ENCODE measurements around the gene RHOJ.

- no peak for TF ChIP-seq EZH2 (IDR thresholded peaks at IDR 0.05; ENCODE audit: borderline replicate concordance, low read depth, low read length, poor library complexity, severe bottlenecking)
- TF ChIP-seq CTCF (conservative IDR thresholded peaks at IDR 0.05; ENCODE audit: low read depth, low read length): no peak
These were observed 40.0 kb upstream of the RHOJ start for GRCh38 chr14:63164108-63164683.
